K562 (cell line): ENCODE data around the gene SIRT2. TPM values are rescaled to one million over a fixed set of nuclear protein-coding genes. Genes with fewer than 3 reads are reported as not detected.
"Not testable (repeated sequence)": the region's sequence is repeated elsewhere in the genome, so short reads cannot be mapped to it uniquely, and the experiment has no call there.

Experiments
- ATAC-seq: fragments of 200-7000 bp; cut with Tn5 transposase; 3 replicates; pipeline ENCODE4 v1.9.1; 2020; ENCODE audit warnings: moderate library complexity
- BruUV-seq: library from RNA; stranded (reverse); fragments of 400-500 nt; replicated peaks from 2 replicates; lab custom pipeline; 2021; lab: Mats Ljungman, UMichigan
- CTCF ChIA-PET: fragments of 300-600 bp; formaldehyde crosslinking; extraction: SDS; loops from one replicate; lab custom pipeline; 2021; ENCODE audit warnings: low intra/inter-chr PET ratio; lab: Yijun Ruan, JAX
- POLR2A ChIA-PET: fragments of 300-600, 350-650 bp; sonication (Branson Sonifier 250); formaldehyde crosslinking; extraction: SDS; loops from one replicate; lab custom pipeline; 2021; ENCODE audit warnings: antibody characterized with exemption, inconsistent platforms; lab: Yijun Ruan, JAX
- DNase-seq, 4 experiments: peaks; one replicate each; pipeline versions ENCODE4 v3.0.0 to v3.0.0-alpha.2; 2011 to 2018; ENCODE audit warnings: low spot score in 3 of 4, mixed read lengths in 3 of 4; ENCODE audit errors: extremely low read depth in 1 of 4
- FAIRE-seq: peaks from 2 replicates; lab custom pipeline; 2011; peaks lifted over from hg19 to GRCh38; lab: Jason Lieb, UNC
- H2AFZ ChIP-seq: 2 replicates; pipeline ENCODE4 v1.6.0; 2011; ENCODE audit warnings: low read depth, low read length, control low read depth, inconsistent platforms
- H3K27ac ChIP-seq: fragments of 200-600 bp; 3 replicates; pipeline ENCODE4 v1.8.0; 2011; ENCODE audit warnings: low read depth, mild to moderate bottlenecking, control low read depth, inconsistent platforms, low read length, moderate library complexity, mixed read lengths; ENCODE audit errors: extremely low read depth
- H3K27me3 ChIP-seq, 2 experiments: fragments of 300-600 bp in 1 of 2; 2 replicates in 1 of 2; 3 replicates in 1 of 2; pipeline versions ENCODE4 v1.6.0 to v1.8.0; 2011; ENCODE audit warnings: inconsistent platforms in 2 of 2, low read length in 2 of 2, mild to moderate bottlenecking in 1 of 2, mixed read lengths in 1 of 2, moderate library complexity in 1 of 2; ENCODE audit not compliant: control insufficient read depth in 2 of 2, insufficient read depth in 2 of 2
- H3K36me3 ChIP-seq: fragments of 300-600 bp; 3 replicates; pipeline ENCODE4 v1.8.0; 2011; ENCODE audit warnings: mild to moderate bottlenecking, low read length, inconsistent platforms; ENCODE audit not compliant: control insufficient read depth, insufficient read depth
- H3K4me1 ChIP-seq, 2 experiments: fragments of 200-600 bp in 1 of 2; replicated peaks in 1 of 2; 2 replicates in 1 of 2; 3 replicates in 1 of 2; pipeline versions ENCODE4 v1.5.1 to v1.8.0; 2011; ENCODE audit warnings: inconsistent platforms in 2 of 2, low read length in 2 of 2, mild to moderate bottlenecking in 1 of 2, mixed read lengths in 1 of 2, moderate library complexity in 1 of 2; ENCODE audit not compliant: control insufficient read depth in 2 of 2, insufficient read depth in 2 of 2
- H3K4me2 ChIP-seq: 2 replicates; pipeline ENCODE4 v1.6.1; 2011; ENCODE audit warnings: low read length, control low read depth, inconsistent platforms, mixed read lengths; ENCODE audit not compliant: insufficient read depth
- H3K4me3 ChIP-seq: fragments of 200-600 bp; sonication (generic), shearing (Covaris generic); 2 replicates; pipeline ENCODE4 v1.5.1; 2016; ENCODE audit warnings: control low read depth, inconsistent platforms
- H3K79me2 ChIP-seq: fragments of 200-600 bp; 3 replicates; pipeline ENCODE4 v1.8.0; 2011; ENCODE audit warnings: low read length, inconsistent platforms; ENCODE audit not compliant: control insufficient read depth, insufficient read depth
- H3K9ac ChIP-seq, 2 experiments: 2 replicates each; pipeline versions ENCODE4 v1.6.0 to v1.6.1; 2011; ENCODE audit warnings: low read depth in 2 of 2, low read length in 2 of 2, control low read depth in 1 of 2, inconsistent platforms in 1 of 2, mild to moderate bottlenecking in 1 of 2, mixed read lengths in 1 of 2; ENCODE audit not compliant: insufficient read depth in 1 of 2
- H3K9me1 ChIP-seq: one replicate; pipeline ENCODE4 v1.6.0; 2011; ENCODE audit warnings: inconsistent platforms, mild to moderate bottlenecking, low read length, moderate library complexity; ENCODE audit not compliant: control insufficient read depth, insufficient read depth
- H3K9me3 ChIP-seq: replicated peaks from 2 replicates; pipeline ENCODE4 v1.5.1; 2011; ENCODE audit warnings: low read depth, low read length, inconsistent platforms; ENCODE audit not compliant: control insufficient read depth, insufficient read depth
- H4K20me1 ChIP-seq: replicated peaks from 2 replicates; pipeline ENCODE4 v1.6.1; 2011; ENCODE audit warnings: low read length, inconsistent platforms, mixed read lengths; ENCODE audit not compliant: control insufficient read depth, insufficient read depth
- BCOR ChIP-seq: fragments of 450-650 bp; IDR thresholded peaks from 2 replicates; pipeline ENCODE4 v1.6.1; 2016
- KDM1A ChIP-seq, 2 experiments: fragments of 450-650 bp; IDR thresholded peaks; 2 replicates each; pipeline ENCODE4 v1.6.1; 2016; ENCODE audit warnings: mild to moderate bottlenecking in 2 of 2
- RBM25 ChIP-seq: fragments of 200-400 bp; formaldehyde crosslinking; IDR thresholded peaks from 2 replicates; pipeline ENCODE4 v1.6.1; 2018; ENCODE audit warnings: low read length, low read depth, moderate library complexity; ENCODE audit not compliant: severe bottlenecking
- RCOR1 ChIP-seq, 2 experiments: IDR thresholded peaks; 2 replicates each; pipeline ENCODE4 v1.6.1; 2012; ENCODE audit warnings: low read depth in 2 of 2, low read length in 2 of 2, borderline replicate concordance in 1 of 2, improper control_type of control experiment in 1 of 2
- ZNF121 ChIP-seq: sonication (generic); formaldehyde crosslinking; conservative IDR thresholded peaks from 2 replicates; pipeline ENCODE4 v1.8.0; 2022; ENCODE audit warnings: missing genetic modification reagents
- ZNF24 ChIP-seq: fragments of 450-650 bp; IDR thresholded peaks from 2 replicates; pipeline ENCODE4 v1.6.1; 2016
- WGBS: fragments of 100-300 bp; shearing (Covaris generic); methylation state at CpG from one replicate; pipeline ENCODE4 v1.1.6; 2016; ENCODE audit warnings: low coverage, mixed read lengths; ENCODE audit not compliant: insufficient coverage; ENCODE audit errors: missing lambda C conversion rate; 5-methylcytosine and 5-hydroxymethylcytosine counted together
- in situ Hi-C: fragments of 300-500 bp; cut with MboI; formaldehyde crosslinking; loops from 4 replicates; pipeline ENCODE4 v1.15.0; 2018; ENCODE audit warnings: inconsistent platforms, mixed read lengths
- intact Hi-C: fragments of 100-400 bp; cut with micrococcal nuclease; formaldehyde crosslinking; loops from 2 replicates; pipeline ENCODE4 v1.14.2; 2022
- polyA plus RNA-seq, 8 experiments: library from polyadenylated mRNA; depleted of rRNA in 4 of 8; stranded (reverse) in 5 of 8; unstranded in 3 of 8; fragments of >200 nt; fragmentation: Nextera tagmentation in 2 of 8; fragmentation: Illumina TruSeq in 1 of 8; extraction: Ambion mirVana in 2 of 8; extraction: Trizol in 1 of 8; gene quantifications; 2 replicates each; pipeline versions ENCODE4 v1.2.1 to v1.2.3, GENCODE V29; 2011 to 2014; ENCODE audit warnings: inconsistent platforms in 1 of 8, missing spikeins in 1 of 8
- total RNA-seq, 7 experiments: library from RNA; depleted of rRNA in 6 of 7; stranded (reverse); fragments of >200 nt in 6 of 7; fragmentation: Illumina TruSeq in 2 of 7; extraction: Trizol in 2 of 7; gene quantifications; 2 replicates each; pipeline versions ENCODE4 v1.2.1 to v1.2.3, GENCODE V29; 2011 to 2021; ENCODE audit warnings: low replicate concordance in 1 of 7

SIRT2 gene
- total and polyA plus RNA-seq, 9 of the 15 experiments (the other 6 are each of a cell fraction or from before 2014, with no cell fraction given) = 2.3 to 35.2 (median 22.9) TPM

DNA sequence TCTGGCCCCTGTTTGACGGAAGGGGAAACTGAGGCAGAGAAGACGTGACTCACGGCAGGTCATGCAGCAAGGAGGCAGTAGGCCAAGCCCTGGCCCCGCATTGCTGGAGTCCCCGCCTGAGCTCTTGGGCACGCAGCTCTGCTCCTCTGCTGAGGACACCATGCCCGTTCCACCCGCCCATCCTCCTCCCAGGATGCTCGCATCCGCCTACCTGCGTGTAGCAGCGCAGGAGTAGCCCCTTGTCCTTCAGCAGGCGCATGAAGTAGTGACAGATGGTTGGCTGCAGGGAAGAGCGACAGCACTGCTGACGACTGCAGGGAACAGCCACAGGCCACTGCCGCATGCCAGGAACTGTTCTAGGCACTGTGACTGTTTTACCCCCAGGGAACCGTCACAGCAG lies 10.5 kb downstream of the SIRT2 start:
- H3K9me3 ChIP-seq = no peaks in the 10 kb centered on the region
- ATAC-seq (no peak), DNase-seq (no peak), FAIRE-seq (no peak)
- in situ Hi-C loops (no loop called here), intact Hi-C loops (no loop called here)
- no peaks in the 10 kb centered on the region for H3K27me3 ChIP-seq
- no TSS peak for BruUV-seq
- H3K4me3 ChIP-seq = no peak overlapping the region
- no peak overlapping the region for H3K27ac ChIP-seq
- peak overlapping the region in 1 of 2 experiments; percentile 53; a peak in 1 of 4 replicates for H3K9ac ChIP-seq
- H2AFZ ChIP-seq = no peak overlapping the region
- H3K9me1 ChIP-seq = no peaks in the 10 kb centered on the region
- WGBS = 90% methylated on average over 15 of the region's 17 CpGs
- TF ChIP-seq ZNF24 = no peak
- peaks cover 7 to 25% of the 10 kb centered on the region in 2 experiments; a peak in 4 of 5 replicates for H3K4me1 ChIP-seq
- H3K36me3 ChIP-seq = peaks cover 23% of the 10 kb centered on the region; the same call in 2 of the 3 replicates
- no peak overlapping the region for H3K4me2 ChIP-seq
- ChIA-PET CTCF (no interaction called here), POLR2A (interaction anchor here (1.0 to 2.2 kb wide), 2 partner anchors 11 to 36 kb away, joined by 4 to 8 read pairs; partner anchors contain the start of genes NFKBIB and SIRT2)
- no peaks in the 10 kb centered on the region for H3K79me2 ChIP-seq
- no peaks in the 10 kb centered on the region for H4K20me1 ChIP-seq

DNA sequence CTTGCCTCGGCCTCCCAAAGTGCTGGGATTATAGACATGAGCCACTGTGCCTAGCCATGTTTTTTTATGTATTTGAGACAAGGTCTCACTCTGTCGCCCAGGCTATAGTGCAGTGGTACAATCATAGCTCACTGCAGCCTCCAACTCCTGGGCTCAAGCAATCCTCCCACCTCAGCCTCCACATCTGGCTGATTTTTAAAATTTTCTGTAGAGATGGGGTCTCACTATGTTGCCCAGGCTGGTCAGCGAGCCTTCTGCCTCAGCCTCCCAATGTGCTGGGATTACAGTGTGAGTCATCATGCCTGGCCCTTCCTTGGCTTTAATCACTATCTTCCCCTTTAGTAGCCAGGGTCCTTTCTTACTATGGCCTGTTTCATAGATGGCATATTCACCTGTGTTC lies 14.7 kb downstream of the SIRT2 start:
- DNase-seq, H3K9me3 ChIP-seq, H3K4me2 ChIP-seq, H3K27ac ChIP-seq, ATAC-seq, FAIRE-seq, H3K4me3 ChIP-seq, BruUV-seq, intact Hi-C loops, H3K27me3 ChIP-seq, in situ Hi-C loops, H2AFZ ChIP-seq, H3K9ac ChIP-seq, H4K20me1 ChIP-seq, H3K9me1 ChIP-seq, CTCF ChIA-PET, H3K79me2 ChIP-seq: not testable (repeated sequence)
- POLR2A ChIA-PET = interaction anchor here (0.7 kb wide), 1 partner anchor 156 kb away, joined by 3 read pairs; no protein-coding TSS in a partner anchor
- peaks cover 18 to 48% of the 10 kb centered on the region in 2 experiments; a peak in 4 of 5 replicates for H3K4me1 ChIP-seq
- H3K36me3 ChIP-seq = peaks cover 22% of the 10 kb centered on the region; the same call in 2 of the 3 replicates
- 92% methylated on average over 3 of the region's 3 CpGs for WGBS
- peak; percentile 52 for TF ChIP-seq RBM25
- peak in 1 of 2 experiments; percentile 36; a peak in 1 of 4 replicates for TF ChIP-seq KDM1A (IDR thresholded peaks at IDR 0.05)
- peak; percentile 98 for TF ChIP-seq ZNF121 (CRISPR knock-in tag)
- peak; percentile 66; the same call in 1 of the 2 replicates for TF ChIP-seq BCOR
- 0 out of 4 replicates have a peak, but pooled peaks of 1 of the 2 experiments have one; percentile 9 for TF ChIP-seq RCOR1 (IDR thresholded peaks at IDR 0.05; ENCODE audit: borderline replicate concordance in 1 of 2, low read depth in 2 of 2, low read length in 2 of 2)
- TF ChIP-seq, all 486 proteins: peak for 5; not testable (repeated sequence) for 481
